IPS DF 4.7 (cell line): ENCODE data around the gene TMEM253.

Experiments used
- DNase-seq: peaks from one replicate; pipeline ENCODE4 v3.0.0-alpha.2; 2013; ENCODE audit warnings: low spot score; ENCODE audit errors: extremely low read depth

The TMEM253 gene

GRCh38 chr14:21089877-21090193, 11.0 kb upstream of the TMEM253 start:
- no peak for DNase-seq

DNA sequence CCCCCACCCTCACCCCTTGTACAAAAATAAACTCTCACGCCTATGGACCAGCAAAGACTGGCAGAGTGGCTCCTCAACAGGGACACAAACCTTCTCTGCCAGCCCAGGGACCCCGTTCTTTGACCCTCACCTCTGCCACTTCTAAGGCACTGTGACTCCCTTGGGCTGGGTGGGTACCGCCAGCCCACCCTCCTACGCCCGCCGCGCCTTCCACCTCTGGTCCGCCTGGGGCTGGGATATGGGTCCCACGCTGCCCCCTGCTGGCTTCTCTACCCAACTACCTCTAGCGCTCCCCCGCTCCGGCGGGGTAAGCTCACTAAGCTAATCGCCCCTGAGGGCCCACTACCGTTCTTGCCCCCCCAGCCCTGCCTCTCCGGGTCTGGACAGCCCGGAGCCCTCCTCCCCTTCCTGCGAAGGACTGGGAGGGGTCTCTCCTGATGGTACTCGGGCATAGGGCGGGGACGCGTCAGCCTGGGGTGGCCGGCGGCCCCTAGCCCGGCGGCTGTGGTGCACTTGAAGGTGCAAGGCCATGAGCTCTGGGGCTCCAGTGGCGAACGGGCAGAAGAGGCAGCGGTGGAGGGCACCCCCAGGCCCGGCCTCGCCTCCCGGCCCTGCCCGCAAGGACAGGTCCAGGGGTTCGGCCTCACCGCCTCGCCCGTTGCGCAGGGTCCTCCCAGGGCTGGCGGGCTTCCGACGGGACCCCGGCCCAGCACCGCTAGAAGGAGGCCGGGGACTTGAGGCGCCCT, 10.5 kb upstream of the TMEM253 start:
- no peak for DNase-seq

GRCh38 chr14:21090940-21091663, 9.8 kb upstream of the TMEM253 start:
- no peak for DNase-seq

DNA sequence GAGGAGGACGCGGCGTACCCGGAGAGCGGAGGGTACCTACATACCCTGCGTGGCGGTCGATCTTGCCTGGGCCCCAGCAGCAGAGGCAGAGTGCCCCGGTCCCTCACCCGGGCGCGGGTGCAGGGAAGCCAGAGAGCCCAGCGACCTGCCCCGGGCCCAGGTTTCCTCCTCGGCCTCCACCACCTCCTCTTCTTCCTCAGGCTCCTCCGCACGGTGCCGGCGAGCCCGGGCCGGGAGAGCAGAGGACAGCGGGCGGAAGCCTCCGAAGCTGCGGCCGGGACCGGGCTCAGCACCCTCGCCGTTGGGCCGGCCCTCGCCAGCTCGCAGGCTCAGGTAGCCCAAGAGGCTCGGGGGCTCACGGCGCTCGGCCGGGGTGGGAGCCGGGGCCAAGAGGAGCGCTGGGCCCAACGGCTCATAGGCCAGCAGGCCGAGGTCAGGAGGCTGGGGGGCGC, 9.0 kb upstream of the TMEM253 start:
- DNase-seq = no peak

DNA sequence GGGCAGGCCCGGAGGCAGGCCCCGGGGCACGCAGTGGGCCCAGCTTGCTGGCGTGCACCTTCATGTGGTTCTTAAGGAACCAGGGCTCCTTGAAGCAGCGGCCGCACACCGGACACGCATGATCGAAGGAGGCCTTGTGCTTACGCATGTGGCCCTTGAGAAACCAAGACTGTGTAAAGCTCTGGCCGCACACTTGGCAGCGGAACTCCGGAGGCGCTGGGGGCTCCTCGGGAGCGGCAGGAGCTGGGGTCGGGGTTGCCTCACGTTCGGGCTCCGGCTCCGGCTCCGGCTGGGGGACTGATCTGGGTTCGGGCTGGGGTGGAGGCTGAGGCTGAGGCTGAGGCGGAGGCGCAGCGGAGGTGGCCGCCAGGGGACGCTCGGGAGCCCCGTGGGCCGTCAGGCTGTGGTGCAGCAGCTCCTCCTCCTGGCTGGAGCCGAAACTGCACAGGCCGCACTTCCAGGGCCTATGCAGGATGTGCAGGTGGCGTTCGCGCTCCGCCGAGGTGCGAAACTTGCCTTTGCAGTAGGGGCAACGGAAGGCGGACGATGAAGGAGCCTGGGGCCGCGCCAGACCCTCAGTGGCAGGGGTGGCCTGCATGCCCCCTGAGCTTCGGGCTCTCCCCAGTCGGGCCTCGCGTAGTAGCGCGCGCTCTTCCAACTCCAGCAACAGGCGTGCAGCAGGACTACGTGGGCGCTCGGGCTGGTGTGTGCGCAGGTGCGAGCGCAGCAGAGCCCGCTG, 8.4 kb upstream of the TMEM253 start:
- DNase-seq = no peak

DNA sequence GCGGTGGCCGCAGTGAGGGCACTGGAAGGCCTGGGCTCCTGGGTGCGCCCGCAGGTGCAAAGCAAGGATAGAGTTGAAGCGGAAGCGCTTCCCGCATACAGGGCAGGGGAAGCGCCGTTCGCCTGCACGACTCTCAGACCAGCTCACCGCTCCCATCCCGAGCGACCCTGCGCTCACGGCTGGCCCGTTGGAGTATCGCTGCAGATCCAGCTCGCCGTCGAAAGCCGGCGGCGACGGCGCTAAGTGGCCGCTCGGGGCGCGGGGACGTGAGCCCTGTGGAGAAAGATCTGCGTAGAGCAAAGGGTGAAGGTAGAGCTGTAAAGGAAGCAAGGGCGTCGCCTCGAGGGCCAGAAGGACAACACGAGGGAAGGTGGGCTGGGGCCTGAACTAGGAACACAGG, 7.8 kb upstream of the TMEM253 start:
- DNase-seq = no peak

DNA sequence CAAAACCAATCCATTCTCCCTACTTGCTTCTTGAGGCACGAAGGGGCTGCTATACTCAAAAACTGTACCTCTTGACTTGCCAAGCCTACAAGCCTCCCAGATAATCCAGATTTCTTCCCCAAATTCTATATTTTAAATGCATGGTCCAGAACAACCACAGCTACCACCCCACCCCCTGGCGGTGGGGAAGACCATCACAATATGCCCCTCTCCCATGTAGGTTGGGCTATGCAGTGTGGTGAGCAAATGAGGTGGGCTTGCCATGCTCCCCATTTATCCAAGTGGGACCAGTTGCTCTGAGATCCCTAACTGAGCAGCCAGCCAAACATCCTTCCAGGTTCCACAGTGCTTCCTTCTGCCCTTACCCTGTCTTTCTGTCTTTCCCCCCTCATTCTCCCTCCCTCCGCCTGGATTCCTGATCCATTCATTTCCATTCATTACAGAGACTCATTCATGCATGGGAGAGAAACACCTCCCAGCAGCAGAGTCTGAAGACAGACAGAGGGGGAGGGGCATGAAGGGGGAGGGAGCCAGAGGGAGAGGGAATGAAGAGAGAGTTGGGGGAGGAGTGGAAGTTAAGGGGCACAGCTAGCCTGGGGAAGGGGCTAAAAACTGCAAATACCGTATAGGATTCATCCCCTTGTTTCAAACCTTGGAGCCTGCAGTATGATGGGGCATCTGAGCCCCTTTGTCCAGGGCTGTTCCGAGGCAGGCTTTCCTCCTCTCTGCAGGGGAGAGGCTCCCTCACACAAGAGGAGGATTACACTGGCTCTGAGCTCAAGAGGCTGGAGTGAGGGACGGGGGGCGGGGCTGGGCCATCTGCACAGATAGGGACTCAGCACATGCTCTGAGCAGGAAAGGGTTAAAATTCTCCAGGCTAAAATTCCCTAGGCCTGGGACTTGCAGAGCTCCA, 6.8 kb upstream of the TMEM253 start:
- no peak for DNase-seq

DNA sequence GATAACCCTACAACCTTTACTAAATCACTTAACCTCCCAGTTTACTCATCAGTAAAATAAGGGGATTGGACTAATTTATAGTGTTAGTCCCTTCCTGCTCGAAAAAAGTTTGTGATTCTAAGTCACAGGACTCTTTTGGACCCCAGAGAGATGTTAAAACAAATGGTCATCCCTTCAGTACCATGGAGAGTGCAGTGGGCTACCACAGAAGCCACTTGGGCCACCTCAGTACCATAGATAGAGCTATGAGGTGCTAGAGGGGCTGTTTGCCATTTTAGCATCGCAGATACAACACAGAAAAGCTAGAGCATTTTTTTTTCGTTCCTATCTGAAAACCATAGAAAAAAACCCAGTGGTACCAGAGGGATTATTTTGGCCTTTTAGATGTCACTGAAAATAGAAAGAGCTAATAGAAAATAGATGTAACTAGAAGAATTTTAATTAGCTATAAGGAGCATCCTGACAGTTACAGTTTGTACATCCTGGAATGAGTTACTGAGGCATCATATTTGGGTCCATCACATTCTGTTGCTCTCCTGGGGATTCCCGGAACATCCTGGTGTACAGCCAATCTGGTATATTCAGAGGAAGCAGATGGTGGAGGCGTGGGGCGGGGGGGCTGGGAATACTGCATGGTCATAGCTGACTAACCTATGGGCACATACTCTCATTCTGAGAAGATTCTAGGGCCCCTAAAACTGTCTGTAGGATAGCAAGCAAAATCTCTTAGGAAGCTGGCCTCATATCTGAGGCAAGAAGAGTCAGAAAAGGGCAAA, 5.2 kb upstream of the TMEM253 start:
- DNase-seq = no peak

DNA sequence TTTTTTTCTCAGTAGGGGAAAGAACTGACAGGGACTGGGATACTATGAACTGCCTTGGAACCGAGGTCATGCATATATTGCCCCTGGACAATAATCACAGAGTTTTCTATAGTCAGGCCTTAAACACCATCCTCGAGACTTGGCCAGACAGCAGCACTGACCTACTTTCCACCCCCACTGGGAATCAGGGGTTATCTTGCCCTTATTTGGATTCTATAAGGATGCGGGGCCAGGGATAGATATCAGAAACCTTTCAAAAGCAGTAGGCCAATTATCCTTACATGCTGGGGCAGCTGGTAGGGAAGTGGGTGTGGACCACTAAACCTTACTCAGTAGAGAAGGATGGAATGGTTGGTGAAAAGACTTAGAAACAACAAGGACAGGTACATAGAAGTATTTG, 4.4 kb upstream of the TMEM253 start:
- no peak for DNase-seq

- no peak for DNase-seq
Observed at GRCh38 chr14:21096978-21097635, 3.8 kb upstream of the TMEM253 start.

GRCh38 chr14:21097636-21098075, 3.2 kb upstream of the TMEM253 start:
- DNase-seq = no peak

DNA sequence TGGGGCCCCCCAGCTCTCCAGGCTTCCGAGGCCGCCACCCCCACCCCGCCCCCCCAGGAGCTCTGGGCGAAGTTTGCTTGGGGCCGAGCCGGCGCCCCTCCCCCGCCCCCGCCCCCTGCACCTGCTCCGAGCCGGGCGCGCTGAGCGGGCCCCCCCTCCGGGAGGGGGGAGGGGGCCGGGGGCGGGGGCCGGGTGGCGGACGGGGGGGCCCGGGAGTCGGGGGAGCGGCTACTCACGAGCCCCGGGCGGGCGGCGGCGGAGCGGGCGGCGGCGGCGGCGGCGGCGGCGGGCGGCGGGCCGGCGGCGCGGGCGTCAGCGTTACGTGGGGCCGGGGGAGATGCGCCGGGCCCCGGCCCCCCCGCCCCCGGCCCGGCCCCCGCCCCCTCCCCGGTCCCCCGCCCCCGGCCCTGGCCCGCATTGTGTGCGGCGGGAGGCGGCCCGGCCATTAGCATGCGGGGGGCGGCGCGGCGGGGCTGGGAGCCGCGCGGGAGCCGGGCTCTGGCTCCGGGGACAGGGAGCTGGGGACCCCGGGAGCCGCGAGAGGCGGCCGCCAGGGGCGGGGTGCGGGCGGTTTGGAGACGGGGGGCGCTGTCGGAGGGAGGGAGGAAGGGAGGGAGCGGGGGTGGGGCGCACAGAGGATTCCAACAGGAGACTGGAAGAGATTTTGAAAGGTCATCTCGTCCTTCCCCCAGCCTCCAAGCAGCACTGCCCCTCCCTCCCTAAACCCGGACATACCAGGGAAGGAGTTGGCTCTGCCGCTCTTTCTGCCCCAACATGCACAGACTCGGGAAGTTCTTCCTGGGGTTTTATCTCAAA, 2.6 kb upstream of the TMEM253 start, which contains the start of gene ZNF219:
ZNF219 (minus strand) TSS at position 580 of the 816 bp plus-strand sequence. CDS start 5,064 bp downstream, outside the sequence.
- no peak for DNase-seq

DNA sequence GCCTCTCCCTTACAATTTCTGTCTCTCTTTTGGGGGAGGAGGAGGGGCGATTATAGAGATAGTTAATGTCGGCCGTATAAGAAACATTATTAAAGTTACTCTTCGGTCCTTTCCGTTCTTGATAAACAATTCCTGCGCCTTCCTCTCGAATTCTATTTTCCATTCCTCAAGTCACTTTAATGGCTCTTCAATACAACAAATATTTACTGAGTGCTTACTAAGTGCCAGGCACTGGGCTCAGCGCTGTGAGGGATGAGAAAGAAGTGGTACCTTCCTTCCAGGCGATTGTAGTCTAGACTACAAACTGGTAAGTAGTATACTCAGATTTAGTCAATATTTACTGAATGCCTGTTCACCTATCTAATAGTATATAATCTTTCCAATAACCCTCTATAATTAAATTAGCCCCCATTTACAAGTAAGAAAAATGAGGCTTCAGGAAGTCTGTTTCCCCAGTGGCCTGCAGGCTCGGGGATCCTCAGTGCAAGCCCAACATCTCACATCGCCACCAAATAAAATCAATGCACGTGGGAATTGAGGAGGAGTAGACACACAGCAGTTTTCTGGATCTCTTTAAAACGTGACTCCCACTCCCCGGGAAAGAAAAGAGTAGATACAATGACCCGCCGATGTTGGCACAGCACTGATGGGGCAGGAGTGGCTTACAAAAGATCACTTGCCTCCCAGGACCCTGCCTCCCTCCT, 1.8 kb upstream of the TMEM253 start:
- DNase-seq = no peak

- DNase-seq = no peak
Observed at GRCh38 chr14:21099596-21099985, 1.3 kb upstream of the TMEM253 start.

GRCh38 chr14:21101802-21102413, 1.0 kb downstream of the TMEM253 start:
- no peak for DNase-seq

DNA sequence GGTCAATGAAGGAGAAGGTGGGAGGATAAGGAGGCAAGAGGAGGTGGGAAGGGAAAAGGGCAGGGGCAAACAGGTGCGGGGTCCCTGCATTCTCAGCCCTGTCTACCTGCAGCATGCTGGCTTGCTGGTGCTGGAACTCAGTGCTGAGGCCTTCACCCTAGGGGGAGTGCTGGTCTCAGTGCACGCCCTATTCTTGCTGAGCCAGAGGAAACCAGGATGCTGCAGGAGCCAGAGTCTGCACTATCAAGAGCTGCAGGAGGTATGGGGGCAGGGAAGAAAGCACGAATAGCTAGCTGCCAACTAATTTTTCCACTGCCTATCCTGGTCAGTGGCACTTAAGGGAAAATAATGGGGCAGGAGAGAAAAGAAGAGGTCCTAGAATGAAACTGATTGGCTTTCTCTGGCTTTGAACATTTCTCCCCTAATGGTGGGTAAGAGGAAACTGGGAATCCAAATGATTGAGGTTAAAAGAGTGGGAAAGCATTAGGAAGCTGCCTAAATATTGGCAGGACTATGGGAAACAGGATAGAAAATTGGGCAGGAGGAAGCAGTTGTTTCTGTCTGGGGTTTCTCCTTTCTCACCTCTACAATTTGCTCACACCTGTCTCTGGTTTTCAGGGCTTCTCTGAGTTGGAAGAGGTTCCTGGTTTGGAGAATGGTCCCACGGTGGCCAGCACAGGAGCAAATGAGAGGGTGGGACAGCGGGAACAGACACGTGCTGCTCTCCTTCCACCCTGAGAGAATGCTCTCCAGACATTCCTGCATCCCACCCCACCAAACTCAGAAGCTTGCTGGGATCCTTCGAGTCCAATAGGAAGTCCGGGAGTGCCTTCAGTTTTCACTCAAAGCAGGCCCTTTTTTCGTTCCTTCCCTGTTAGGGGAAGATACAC, 1.9 kb downstream of the TMEM253 start:
- DNase-seq = no peak

DNA sequence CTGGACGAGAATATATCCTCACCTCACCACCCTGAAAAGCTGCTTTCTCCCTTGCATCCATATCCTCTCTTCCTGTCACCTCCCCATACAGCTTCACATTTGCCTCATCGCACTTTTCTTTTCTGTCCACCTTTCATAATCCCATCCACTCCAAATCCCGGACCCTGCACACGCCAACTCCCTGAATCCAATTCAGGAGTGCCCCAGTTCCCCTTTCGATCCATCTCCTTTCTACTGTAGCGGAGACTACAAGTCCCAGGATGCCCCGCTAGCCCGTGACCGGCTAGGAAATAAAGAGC, 2.5 kb downstream of the TMEM253 start:
- no peak for DNase-seq
